Testis (tissue), 3 donors: ENCODE results near the gene GBE1. TPM values are rescaled to one million over a fixed set of nuclear protein-coding genes. Genes with fewer than 3 reads are reported as not detected.

Experiments
- DNase-seq: peaks from one replicate; pipeline ENCODE4 v3.0.0-alpha.2; 2019
- H3K27ac ChIP-seq, 2 donors: fragments of 200-600 bp; sonication (generic); one replicate each; pipeline ENCODE4 v1.5.1; 2019
- H3K27me3 ChIP-seq: fragments of 200-600 bp; sonication (generic); one replicate; pipeline ENCODE4 v1.5.1; 2019
- H3K36me3 ChIP-seq: fragments of 200-600 bp; sonication (generic); one replicate; pipeline ENCODE4 v1.5.1; 2017; ENCODE audit warnings: low read depth; ENCODE audit errors: missing control alignments
- H3K4me1 ChIP-seq: fragments of 200-600 bp; sonication (generic); one replicate; pipeline ENCODE4 v1.5.1; 2019
- H3K4me3 ChIP-seq, 2 donors: fragments of 200-600 bp; sonication (generic); one replicate each; pipeline ENCODE4 v1.5.1; 2017 to 2019
- H3K9me3 ChIP-seq: fragments of 200-600 bp; sonication (generic); one replicate; pipeline ENCODE4 v1.5.1; 2017
- POLR2A ChIP-seq: fragments of 450-650 bp; IDR thresholded peaks from one replicate; pipeline ENCODE4 v1.6.1; 2017; ENCODE audit warnings: antibody characterized with exemption, mild to moderate bottlenecking, moderate library complexity
- WGBS, 2 donors: methylation state at CpG; one replicate each; pipeline ENCODE4 v1.1.5; 2018; 5-methylcytosine and 5-hydroxymethylcytosine counted together
- intact Hi-C: fragments of 100-400 bp; cut with DNase I; formaldehyde crosslinking; loops from one replicate; pipeline ENCODE4 v1.15.1; 2023; ENCODE audit warnings: low total_unique reads
- polyA plus RNA-seq: library from polyadenylated mRNA; stranded (reverse); fragments of 350-450 nt; fragmentation: Illumina TruSeq; extraction: RNeasy Lipid Tissue Mini Kit (QIAGEN cat#74804); gene quantifications from one replicate; pipeline ENCODE4 v1.2.3, GENCODE V29; 2014; ENCODE audit warnings: low read depth, low replicate concordance; ENCODE audit not compliant: insufficient read depth
- total RNA-seq, 2 donors: library from RNA; depleted of rRNA; stranded (reverse); fragments of >200 nt; gene quantifications; one replicate each; pipeline ENCODE4 v1.2.3, GENCODE V29; 2016
- TF ChIP-seq, protein P1 (sequence below), 3 experiments: fragments of 450-650 bp in 2 of 3; fragments of 200-600 bp in 1 of 3; sonication (generic) in 1 of 3; IDR thresholded peaks; one replicate each; pipeline ENCODE4 v1.5.1; 2016 to 2019; ENCODE audit warnings: antibody characterized with exemption in 3 of 3, mild to moderate bottlenecking in 2 of 3, moderate library complexity in 1 of 3

The GBE1 gene
- total and polyA plus RNA-seq, 3 donors from 2014 or later: 14.1 to 23.5 (median 19.4) TPM

- DNase-seq: no peak
- H3K36me3 ChIP-seq: no peaks in the 10 kb centered on the region
- TF ChIP-seq POLR2A: no peak
- TF ChIP-seq, protein P1, sequence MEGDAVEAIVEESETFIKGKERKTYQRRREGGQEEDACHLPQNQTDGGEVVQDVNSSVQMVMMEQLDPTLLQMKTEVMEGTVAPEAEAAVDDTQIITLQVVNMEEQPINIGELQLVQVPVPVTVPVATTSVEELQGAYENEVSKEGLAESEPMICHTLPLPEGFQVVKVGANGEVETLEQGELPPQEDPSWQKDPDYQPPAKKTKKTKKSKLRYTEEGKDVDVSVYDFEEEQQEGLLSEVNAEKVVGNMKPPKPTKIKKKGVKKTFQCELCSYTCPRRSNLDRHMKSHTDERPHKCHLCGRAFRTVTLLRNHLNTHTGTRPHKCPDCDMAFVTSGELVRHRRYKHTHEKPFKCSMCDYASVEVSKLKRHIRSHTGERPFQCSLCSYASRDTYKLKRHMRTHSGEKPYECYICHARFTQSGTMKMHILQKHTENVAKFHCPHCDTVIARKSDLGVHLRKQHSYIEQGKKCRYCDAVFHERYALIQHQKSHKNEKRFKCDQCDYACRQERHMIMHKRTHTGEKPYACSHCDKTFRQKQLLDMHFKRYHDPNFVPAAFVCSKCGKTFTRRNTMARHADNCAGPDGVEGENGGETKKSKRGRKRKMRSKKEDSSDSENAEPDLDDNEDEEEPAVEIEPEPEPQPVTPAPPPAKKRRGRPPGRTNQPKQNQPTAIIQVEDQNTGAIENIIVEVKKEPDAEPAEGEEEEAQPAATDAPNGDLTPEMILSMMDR (IDR thresholded peaks at IDR 0.05): no peak
- 65 to 66% methylated on average over 3 of the region's 3 CpGs for WGBS, 2 donors
- H3K4me1 ChIP-seq: no peaks in the 10 kb centered on the region
- H3K27ac ChIP-seq: no peak overlapping the region
- H3K9me3 ChIP-seq: no peaks in the 10 kb centered on the region
- H3K4me3 ChIP-seq: no peak overlapping the region
- H3K27me3 ChIP-seq: no peaks in the 10 kb centered on the region
- intact Hi-C loops: no loop called here
Measured at GRCh38 chr3:81790117-81790516, 28.7 kb upstream of the GBE1 start.

- TF ChIP-seq POLR2A: no peak
- TF ChIP-seq, protein P1 (IDR thresholded peaks at IDR 0.05): no peak
- no peak overlapping the region for H3K4me3 ChIP-seq
- no peaks in the 10 kb centered on the region for H3K36me3 ChIP-seq
- DNase-seq: no peak
- H3K27ac ChIP-seq: no peak overlapping the region
- H3K9me3 ChIP-seq: no peaks in the 10 kb centered on the region
- intact Hi-C loops: no loop called here
- no peaks in the 10 kb centered on the region for H3K27me3 ChIP-seq
- H3K4me1 ChIP-seq: no peaks in the 10 kb centered on the region
Measured at GRCh38 chr3:81789691-81790090, 28.2 kb upstream of the GBE1 start.

- Histone ChIP-seq H3K27ac (no peak overlapping the region), H3K9me3 (no peaks in the 10 kb centered on the region), H3K4me1 (no peaks in the 10 kb centered on the region), H3K27me3 (no peaks in the 10 kb centered on the region), H3K4me3 (no peak overlapping the region), H3K36me3 (no peaks in the 10 kb centered on the region)
- DNase-seq: no peak
- TF ChIP-seq, protein P1 (IDR thresholded peaks at IDR 0.05): no peak
- no peak for TF ChIP-seq POLR2A
- intact Hi-C loops: no loop called here
- 25 to 26% methylated on average over 2 of the region's 2 CpGs for WGBS, 2 donors
Measured at GRCh38 chr3:81788610-81789009, 27.2 kb upstream of the GBE1 start.

- no peaks in the 10 kb centered on the region for H3K36me3 ChIP-seq
- 74 to 82% methylated on average over 2 of the region's 2 CpGs for WGBS, 2 donors
- H3K27ac ChIP-seq: no peak overlapping the region
- TF ChIP-seq POLR2A: no peak
- TF ChIP-seq, protein P1 (IDR thresholded peaks at IDR 0.05): no peak
- intact Hi-C loops: no loop called here
- no peaks in the 10 kb centered on the region for H3K9me3 ChIP-seq
- no peak overlapping the region for H3K4me3 ChIP-seq
- no peaks in the 10 kb centered on the region for H3K4me1 ChIP-seq
- DNase-seq: no peak
- no peaks in the 10 kb centered on the region for H3K27me3 ChIP-seq
Measured at GRCh38 chr3:81788044-81788443, 26.6 kb upstream of the GBE1 start.

DNA sequence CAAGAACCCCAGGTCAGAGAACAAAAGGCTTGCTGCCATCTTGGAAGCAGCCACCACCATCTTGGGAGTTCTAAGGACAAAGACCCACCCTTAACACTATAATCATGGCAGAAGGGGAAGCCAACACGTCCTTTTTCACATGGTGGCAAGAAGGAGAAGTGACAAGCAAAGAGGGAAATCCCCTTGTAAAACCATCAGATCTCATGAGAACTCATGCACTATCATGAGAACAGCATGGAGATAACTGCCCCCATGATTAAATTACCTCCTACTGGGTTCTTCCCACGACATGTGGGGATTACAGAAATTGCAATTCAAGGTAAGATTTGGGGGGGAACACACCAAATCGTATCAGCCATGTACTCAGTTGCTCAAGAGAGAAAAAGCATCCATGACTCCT, 21.1 kb upstream of the GBE1 start:
- DNase-seq: no peak
- TF ChIP-seq POLR2A: no peak
- TF ChIP-seq, protein P1 (IDR thresholded peaks at IDR 0.05): no peak
- H3K36me3 ChIP-seq: no peaks in the 10 kb centered on the region
- no peak overlapping the region for H3K27ac ChIP-seq
- no peak overlapping the region for H3K4me3 ChIP-seq
- H3K27me3 ChIP-seq: no peaks in the 10 kb centered on the region
- intact Hi-C loops: no loop called here
- H3K9me3 ChIP-seq: no peaks in the 10 kb centered on the region
- H3K4me1 ChIP-seq: peaks cover 7% of the 10 kb centered on the region
- WGBS, 2 donors: 30 to 48% methylated on average over 3 of the region's 3 CpGs
